ENCODE data around the gene NPAS4.
"Not testable (repeated sequence)": the region's sequence is repeated elsewhere in the genome, so short reads cannot be mapped to it uniquely, and the experiment has no call there.

Gene NPAS4

GRCh38 chr11:66418168-66418985 lies 2.5 kb upstream of the NPAS4 start:
- no peak for DNase-seq

GRCh38 chr11:66418986-66419308 lies 1.9 kb upstream of the NPAS4 start:
- DNase-seq = no peak

- DNase-seq = no peak
Observed at GRCh38 chr11:66419825-66420224, 1.0 kb upstream of the NPAS4 start.

- DNase-seq = peak; percentile 24
Observed at GRCh38 chr11:66421492-66422205, 814 bp downstream of the NPAS4 start.

GRCh38 chr11:66426314-66426713 lies 5.5 kb downstream of the NPAS4 start:
- no peak for DNase-seq

GRCh38 chr11:66428933-66429332 lies 8.1 kb downstream of the NPAS4 start:
- no peak for DNase-seq

GRCh38 chr11:66429983-66430602 lies 9.3 kb downstream of the NPAS4 start:
- peak; percentile 49 for DNase-seq

- DNase-seq = not testable (repeated sequence)
Observed at GRCh38 chr11:66431287-66431686, 10.5 kb downstream of the NPAS4 start.

GRCh38 chr11:66431871-66432329 lies 11.1 kb downstream of the NPAS4 start:
- not testable (repeated sequence) for DNase-seq

- no peak for DNase-seq
Observed at GRCh38 chr11:66432597-66432996, 11.8 kb downstream of the NPAS4 start.

GRCh38 chr11:66437979-66438503 lies 17.2 kb downstream of the NPAS4 start:
- DNase-seq = no peak

- peak; percentile 94 for DNase-seq
Observed at GRCh38 chr11:66438504-66439466, 17.9 kb downstream of the NPAS4 start, which contains the start of gene MRPL11. Gene MRPL11, minus strand, starts transcription at chr11:66438848. Its CDS starts 94 bp downstream, at chr11:66438754.

- not testable (repeated sequence) for DNase-seq
Observed at GRCh38 chr11:66440101-66440939, 19.5 kb downstream of the NPAS4 start.

- not testable (repeated sequence) for DNase-seq
Observed at GRCh38 chr11:66440940-66441282, 20.1 kb downstream of the NPAS4 start.

- no peak for DNase-seq
Observed at GRCh38 chr11:66443602-66444001, 22.8 kb downstream of the NPAS4 start.

- no peak for DNase-seq
Observed at GRCh38 chr11:66447012-66447411, 26.2 kb downstream of the NPAS4 start.

GRCh38 chr11:66448523-66448922 lies 27.7 kb downstream of the NPAS4 start:
- no peak for DNase-seq

GRCh38 chr11:66450560-66450959 lies 29.7 kb downstream of the NPAS4 start:
- no peak for DNase-seq

- no peak for DNase-seq
Observed at GRCh38 chr11:66451663-66452062, 30.8 kb downstream of the NPAS4 start.

GRCh38 chr11:66454247-66454646 lies 33.4 kb downstream of the NPAS4 start:
- DNase-seq = no peak

- no peak for DNase-seq
Observed at GRCh38 chr11:66454828-66455227, 34.0 kb downstream of the NPAS4 start.

Data from NCI-H2029 treated with DMSO at 0.1 percent for 48 hours (cell line).